ENCODE data around the gene ZBTB20. TPM values are rescaled to one million over a fixed set of nuclear protein-coding genes. Genes with fewer than 3 reads are reported as not detected.
A peak's percentile ranks its signal among the peaks of the same experiment; 100 is the strongest.
"Not testable (repeated sequence)": the region's sequence is repeated elsewhere in the genome, so short reads cannot be mapped to it uniquely, and the experiment has no call there.

The ZBTB20 gene
- total RNA-seq, 2 experiments from 2014 or later: 11.0 to 11.4 TPM

- H3K27me3 Mint-ChIP-seq: no peaks in the 10 kb centered on the region
- ChIA-PET POLR2A (no interaction called here), CTCF (no interaction called here)
- H3K4me1 Mint-ChIP-seq: peaks cover 3% of the 10 kb centered on the region
- H3K4me3 Mint-ChIP-seq: no peak overlapping the region
- peaks cover 2% of the 10 kb centered on the region for H3K9me3 Mint-ChIP-seq
- no peak overlapping the region for H3K27ac Mint-ChIP-seq
- no peaks in the 10 kb centered on the region for H3K36me3 Mint-ChIP-seq (ENCODE audit: low read depth)
- DNase-seq: no peak
These were observed 440.4 kb downstream of the ZBTB20 start for GRCh38 chr3:114706591-114707232.

DNA sequence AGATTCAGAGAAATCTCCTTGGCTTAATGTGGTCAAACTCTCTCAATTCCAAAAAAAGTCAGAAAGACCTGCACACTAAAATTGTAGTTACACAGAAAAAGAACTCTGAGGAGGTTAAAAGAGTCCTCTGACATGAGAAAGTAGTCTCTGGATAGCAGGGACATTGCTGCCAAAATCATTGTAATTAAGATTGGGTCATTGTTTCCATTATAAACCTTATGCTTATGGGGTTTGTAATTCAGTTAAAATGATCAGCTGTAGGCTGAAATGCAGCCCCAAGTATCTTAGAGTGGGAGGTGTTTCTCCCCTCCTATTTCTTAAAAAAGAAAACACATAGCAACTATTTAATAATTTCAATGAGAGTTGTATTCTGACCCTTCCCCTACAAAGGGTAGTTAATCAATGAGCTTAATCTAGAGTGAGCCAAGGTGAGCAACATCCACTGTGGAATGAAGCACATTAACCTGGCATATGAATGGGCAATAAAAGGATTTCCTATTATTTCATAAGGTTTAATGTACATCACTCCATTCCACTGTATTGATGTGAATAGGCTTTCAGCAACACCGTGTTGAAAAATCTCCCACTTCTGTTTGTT, 446.4 kb downstream of the ZBTB20 start:
- no peak overlapping the region for H3K4me3 Mint-ChIP-seq
- CTCF ChIA-PET: interaction anchor here (0.6 kb wide), 1 partner anchor 83 kb away, joined by 3 read pairs; no protein-coding TSS in a partner anchor
- peaks cover 2% of the 10 kb centered on the region for H3K9me3 Mint-ChIP-seq
- no peak for DNase-seq
- no peaks in the 10 kb centered on the region for H3K27me3 Mint-ChIP-seq
- H3K4me1 Mint-ChIP-seq: no peaks in the 10 kb centered on the region
- H3K27ac Mint-ChIP-seq: no peak overlapping the region
- H3K36me3 Mint-ChIP-seq (ENCODE audit: low read depth): no peaks in the 10 kb centered on the region
- POLR2A ChIA-PET: no interaction called here

DNA sequence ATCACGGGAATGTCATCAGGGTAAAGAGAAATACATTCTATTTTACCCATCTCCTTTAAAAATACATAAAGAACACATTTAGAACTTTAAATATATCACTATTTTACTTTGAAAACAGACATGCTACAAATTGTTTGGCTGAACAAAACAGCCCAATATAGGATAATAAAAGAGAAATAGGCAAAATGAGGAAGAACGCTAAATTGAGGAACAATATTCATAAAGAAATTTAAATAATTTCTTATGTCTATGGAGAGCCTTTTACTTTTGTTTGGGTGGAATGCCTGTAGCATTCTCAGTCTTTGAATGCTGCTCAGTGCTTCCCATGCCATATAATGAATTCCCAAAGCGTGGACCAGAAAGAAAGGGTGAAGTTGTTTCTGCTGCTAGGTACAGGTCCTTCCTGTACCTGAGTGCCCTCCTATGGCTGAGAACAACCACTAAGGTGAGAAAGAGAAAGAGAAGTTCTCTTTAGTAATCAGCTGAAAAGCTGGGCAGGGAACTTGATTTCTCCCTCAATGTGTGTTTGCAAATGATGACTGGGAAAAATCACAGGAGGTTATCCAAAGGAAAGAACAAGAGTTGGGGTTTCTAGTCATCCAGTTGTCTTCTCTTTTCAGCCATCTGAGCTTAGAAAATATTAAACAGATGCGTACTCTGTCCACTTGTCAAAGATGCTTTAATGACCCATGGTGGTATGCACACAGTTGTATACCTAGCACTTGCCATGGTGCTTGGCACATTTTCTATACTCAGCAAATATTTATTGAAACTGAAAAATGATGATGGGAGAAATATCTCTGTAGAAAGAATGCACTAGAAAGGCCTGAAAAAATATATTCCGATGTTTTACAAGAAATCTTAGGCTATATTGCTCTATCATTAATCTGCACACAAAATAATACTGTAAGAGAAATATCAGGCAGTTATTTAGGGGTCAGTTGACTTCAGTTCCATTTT, 448.7 kb downstream of the ZBTB20 start:
- H3K36me3 Mint-ChIP-seq (ENCODE audit: low read depth): no peaks in the 10 kb centered on the region
- CTCF ChIA-PET: no interaction called here
- H3K9me3 Mint-ChIP-seq: no peaks in the 10 kb centered on the region
- no peaks in the 10 kb centered on the region for H3K27me3 Mint-ChIP-seq
- H3K4me3 Mint-ChIP-seq: no peak overlapping the region
- H3K27ac Mint-ChIP-seq: no peak overlapping the region
- DNase-seq: no peak
- no peaks in the 10 kb centered on the region for H3K4me1 Mint-ChIP-seq
- POLR2A ChIA-PET: no interaction called here

- ChIA-PET CTCF (no interaction called here), POLR2A (no interaction called here)
- H3K9me3 Mint-ChIP-seq: no peaks in the 10 kb centered on the region
These were observed 449.7 kb downstream of the ZBTB20 start for GRCh38 chr3:114697401-114697800.

GRCh38 chr3:114694251-114694650, 452.8 kb downstream of the ZBTB20 start:
- DNase-seq: no peak
- Mint-ChIP-seq H3K4me1 (peaks cover 6% of the 10 kb centered on the region), H3K27ac (no peak overlapping the region), H3K36me3 (ENCODE audit: low read depth) (no peaks in the 10 kb centered on the region), H3K4me3 (no peak overlapping the region), H3K9me3 (no peaks in the 10 kb centered on the region), H3K27me3 (no peaks in the 10 kb centered on the region)
- ChIA-PET CTCF (interaction anchor here (0.8 kb wide), 1 partner anchor 9 kb away, joined by 4 read pairs; no protein-coding TSS in a partner anchor), POLR2A (no interaction called here)

More at GRCh38 chr3:114697401-114697800, 449.7 kb downstream of the ZBTB20 start:
- H3K4me3 Mint-ChIP-seq: no peak overlapping the region
- no peak for DNase-seq
- H3K27ac Mint-ChIP-seq: no peak overlapping the region
- no peaks in the 10 kb centered on the region for H3K27me3 Mint-ChIP-seq
- H3K36me3 Mint-ChIP-seq (ENCODE audit: low read depth): no peaks in the 10 kb centered on the region
- H3K4me1 Mint-ChIP-seq: no peaks in the 10 kb centered on the region

DNA sequence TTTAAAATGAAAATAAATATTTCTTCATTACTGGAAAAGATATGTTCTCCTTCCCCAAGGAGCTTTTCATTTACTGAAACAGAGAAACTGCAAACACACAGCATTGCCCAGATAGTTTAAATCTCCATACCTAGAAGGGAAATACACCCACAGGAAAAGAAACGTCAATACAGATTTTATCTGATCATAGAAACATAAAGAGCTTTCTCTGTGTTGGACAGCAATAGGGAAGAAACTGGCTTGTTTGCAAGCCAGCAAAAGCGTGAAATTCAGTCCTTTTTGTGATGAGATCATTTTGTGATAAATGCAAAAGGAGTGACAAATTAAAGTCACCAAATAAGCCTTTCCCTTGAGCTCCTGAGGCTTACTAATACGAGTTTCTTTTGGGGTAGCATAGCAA, 455.2 kb downstream of the ZBTB20 start:
- no peak for DNase-seq
- Mint-ChIP-seq H3K4me3 (no peak overlapping the region), H3K9me3 (no peaks in the 10 kb centered on the region), H3K36me3 (ENCODE audit: low read depth) (no peaks in the 10 kb centered on the region), H3K27ac (no peak overlapping the region), H3K27me3 (no peaks in the 10 kb centered on the region), H3K4me1 (peaks cover 8% of the 10 kb centered on the region)
- ChIA-PET CTCF (no interaction called here), POLR2A (no interaction called here)

GRCh38 chr3:114690911-114691310, 456.2 kb downstream of the ZBTB20 start:
- H3K4me3 Mint-ChIP-seq: no peak overlapping the region
- H3K9me3 Mint-ChIP-seq: no peaks in the 10 kb centered on the region
- H3K27me3 Mint-ChIP-seq: no peaks in the 10 kb centered on the region
- ChIA-PET POLR2A (no interaction called here), CTCF (no interaction called here)
- DNase-seq: no peak
- H3K36me3 Mint-ChIP-seq (ENCODE audit: low read depth): no peaks in the 10 kb centered on the region
- peaks cover 16% of the 10 kb centered on the region for H3K4me1 Mint-ChIP-seq
- H3K27ac Mint-ChIP-seq: no peak overlapping the region

GRCh38 chr3:114687151-114687550, 459.9 kb downstream of the ZBTB20 start:
- CTCF ChIA-PET: no interaction called here
- no peak for DNase-seq
- peaks cover 14% of the 10 kb centered on the region for H3K4me1 Mint-ChIP-seq
- no peak overlapping the region for H3K27ac Mint-ChIP-seq
- no peaks in the 10 kb centered on the region for H3K27me3 Mint-ChIP-seq
- H3K4me3 Mint-ChIP-seq: no peak overlapping the region
- no peaks in the 10 kb centered on the region for H3K36me3 Mint-ChIP-seq (ENCODE audit: low read depth)
- POLR2A ChIA-PET: no interaction called here
- no peaks in the 10 kb centered on the region for H3K9me3 Mint-ChIP-seq

DNA sequence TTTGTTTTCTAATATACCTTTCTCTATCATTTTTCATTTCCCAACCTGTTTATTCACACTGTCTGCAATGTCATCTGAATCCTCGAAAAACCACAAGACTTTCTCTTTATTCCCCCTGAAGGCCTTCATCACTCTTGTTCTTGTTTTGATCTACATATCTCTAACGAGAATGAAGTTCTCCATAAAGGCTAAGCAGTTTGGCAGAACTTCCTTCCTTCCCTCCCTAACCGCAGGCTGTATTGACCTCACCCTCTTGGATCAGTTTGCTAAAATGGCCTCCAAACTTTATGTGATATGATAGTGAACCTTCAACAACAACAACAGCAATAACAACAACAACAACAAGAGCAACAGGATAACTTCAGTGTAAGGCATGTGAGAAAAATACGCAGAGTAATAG, 460.5 kb downstream of the ZBTB20 start:
- POLR2A ChIA-PET: no interaction called here
- no peak for DNase-seq
- no peak overlapping the region for H3K27ac Mint-ChIP-seq
- H3K4me1 Mint-ChIP-seq: peaks cover 10% of the 10 kb centered on the region
- no peaks in the 10 kb centered on the region for H3K9me3 Mint-ChIP-seq
- no peaks in the 10 kb centered on the region for H3K36me3 Mint-ChIP-seq (ENCODE audit: low read depth)
- CTCF ChIA-PET: no interaction called here
- H3K27me3 Mint-ChIP-seq: no peaks in the 10 kb centered on the region
- no peak overlapping the region for H3K4me3 Mint-ChIP-seq

- DNase-seq: no peak
- Mint-ChIP-seq H3K27me3 (no peaks in the 10 kb centered on the region), H3K4me3 (no peak overlapping the region), H3K9me3 (no peaks in the 10 kb centered on the region), H3K4me1 (peaks cover 10% of the 10 kb centered on the region), H3K27ac (no peak overlapping the region), H3K36me3 (ENCODE audit: low read depth) (no peaks in the 10 kb centered on the region)
- ChIA-PET CTCF (interaction anchor here (0.6 to 1.3 kb wide), 3 partner anchors 9 to 668 kb away, joined by 3 to 4 read pairs (median 4); no protein-coding TSS in a partner anchor), POLR2A (interaction anchor here (0.6 kb wide), 1 partner anchor 44 kb away, joined by 3 read pairs; no protein-coding TSS in a partner anchor)
These were observed 461.9 kb downstream of the ZBTB20 start for GRCh38 chr3:114685161-114685560.

DNA sequence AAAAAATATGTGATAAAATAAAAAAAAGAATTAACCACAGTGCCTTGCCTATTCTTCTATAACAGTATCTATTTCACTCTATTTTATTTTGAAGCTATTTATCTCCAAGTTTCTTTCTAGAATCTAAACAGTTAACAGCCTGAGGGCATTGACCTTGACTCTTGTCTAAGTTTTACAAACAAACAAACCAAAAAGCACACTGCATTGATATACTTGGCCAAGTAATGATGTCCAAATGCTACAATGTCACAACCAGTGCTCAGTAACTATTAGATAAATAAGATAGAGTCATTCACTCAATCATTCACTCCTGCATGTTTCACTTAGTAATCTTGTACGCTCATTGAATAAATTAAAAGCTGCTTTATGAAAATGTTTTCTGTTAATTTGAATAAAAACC, 466.8 kb downstream of the ZBTB20 start:
- H3K4me1 Mint-ChIP-seq: no peaks in the 10 kb centered on the region
- no peak overlapping the region for H3K27ac Mint-ChIP-seq
- ChIA-PET POLR2A (no interaction called here), CTCF (interaction anchor here (0.6 kb wide), 1 partner anchor 784 kb away, joined by 3 read pairs; no protein-coding TSS in a partner anchor)
- peaks cover 3% of the 10 kb centered on the region for H3K9me3 Mint-ChIP-seq
- no peaks in the 10 kb centered on the region for H3K27me3 Mint-ChIP-seq
- DNase-seq: no peak
- peaks cover 2% of the 10 kb centered on the region for H3K36me3 Mint-ChIP-seq (ENCODE audit: low read depth)
- no peak overlapping the region for H3K4me3 Mint-ChIP-seq

DNA sequence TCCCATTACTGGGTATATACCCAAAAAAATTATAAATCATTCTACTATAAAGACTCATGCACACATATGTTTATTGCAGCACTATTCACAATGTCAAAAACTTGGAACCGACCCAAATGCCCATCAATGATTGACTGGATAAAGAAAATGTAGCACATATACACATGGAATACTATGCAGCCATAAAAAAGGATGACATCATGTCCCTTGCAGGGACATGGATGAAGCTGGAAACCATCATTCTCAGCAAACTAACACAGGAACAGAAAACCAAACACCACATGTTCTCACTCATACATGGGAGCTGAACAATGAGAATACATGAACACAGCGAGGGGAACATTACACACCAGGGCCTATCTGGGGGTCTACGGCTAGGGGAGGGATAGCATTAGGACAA, 467.3 kb downstream of the ZBTB20 start:
- CTCF ChIA-PET; H3K27me3 Mint-ChIP-seq; DNase-seq; H3K4me1 Mint-ChIP-seq; H3K9me3 Mint-ChIP-seq; POLR2A ChIA-PET; H3K4me3 Mint-ChIP-seq; H3K36me3 Mint-ChIP-seq (ENCODE audit: low read depth): not testable (repeated sequence)
- H3K27ac Mint-ChIP-seq: peak overlapping the region; percentile 36

DNA sequence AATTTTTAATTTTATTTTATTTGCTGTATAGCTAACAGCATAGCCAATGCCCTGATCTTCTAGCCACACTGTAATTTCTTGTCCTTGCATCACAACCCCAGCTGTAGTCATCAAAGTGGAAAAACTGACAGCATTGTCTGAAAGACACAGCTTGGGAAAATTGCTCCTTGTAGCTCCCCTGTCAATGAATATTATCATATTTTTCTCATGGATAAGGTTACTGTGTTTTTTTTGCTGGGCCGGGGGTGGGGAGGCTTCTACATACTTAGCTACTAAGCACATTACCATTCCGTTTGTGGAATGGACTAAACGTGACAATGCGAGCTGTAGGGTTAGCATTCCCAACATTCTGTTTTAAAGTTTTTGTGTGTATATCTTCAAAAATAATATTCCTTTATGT, 472.0 kb downstream of the ZBTB20 start:
- H3K27me3 Mint-ChIP-seq: no peaks in the 10 kb centered on the region
- CTCF ChIA-PET: interaction anchor here (0.6 kb wide), 1 partner anchor 48 kb away, joined by 4 read pairs; no protein-coding TSS in a partner anchor

More for the DNA sequence above, 472.0 kb downstream of the ZBTB20 start:
- Mint-ChIP-seq H3K4me3 (no peak overlapping the region), H3K4me1 (no peaks in the 10 kb centered on the region), H3K27ac (no peak overlapping the region), H3K9me3 (peaks cover 6% of the 10 kb centered on the region), H3K36me3 (ENCODE audit: low read depth) (peaks cover 2% of the 10 kb centered on the region)
- DNase-seq: no peak
- POLR2A ChIA-PET: no interaction called here
